Measurements from ENCODE around the gene TUBA4A. TPM values are rescaled to one million over a fixed set of nuclear protein-coding genes. Genes with fewer than 3 reads are reported as not detected.

TUBA4A gene
- total and polyA plus RNA-seq, 2 of the 4 experiments (the other 2 are of a cell fraction) = 21.9 to 35.6 TPM

- Histone ChIP-seq H3K4me2 (ENCODE audit: low read depth, low read length) (peak overlapping the region; percentile 93), H3K27me3 (ENCODE audit: control insufficient read depth, insufficient read depth, low read length) (no peaks in the 10 kb centered on the region), H2BK120ac (ENCODE audit: low read depth, low read length) (peak overlapping the region; percentile 90), H4K8ac (ENCODE audit: low read depth in 2 of 2, low read length in 2 of 2) (peak overlapping the region; percentile 15 to 87; a peak in 3 of 4 replicates), H4K5ac (ENCODE audit: low read depth, low read length) (peak overlapping the region; percentile 78), H3K4me3 (ENCODE audit: insufficient read depth, low read depth, low read length) (peak overlapping the region; percentile 54), H2BK5ac (ENCODE audit: low read depth, low read length, poor library complexity, severe bottlenecking) (peak overlapping the region; percentile 91), H3K27ac (ENCODE audit: insufficient read depth, low read length) (peak overlapping the region; percentile 92), H3K23ac (ENCODE audit: low read depth, low read length) (peak overlapping the region; percentile 98), H4K20me1 (ENCODE audit: insufficient read depth, low read length) (peaks cover 11% of the 10 kb centered on the region), H3K36me3 (ENCODE audit: control insufficient read depth, insufficient read depth, low read length) (peaks cover 50% of the 10 kb centered on the region), H3K4ac (ENCODE audit: low read depth, low read length) (peak overlapping the region; percentile 98), H2BK15ac (ENCODE audit: low read depth, low read length) (peak overlapping the region; percentile 41; the same call in 1 of the 3 replicates), H3K56ac (ENCODE audit: extremely low read depth, insufficient read depth, low read length) (peak overlapping the region; percentile 82; the same call in 1 of the 2 replicates), H4K91ac (ENCODE audit: insufficient read depth, low read depth, low read length) (peak overlapping the region; percentile 97), H2AFZ (replicated peaks; ENCODE audit: low read length, poor library complexity) (peak overlapping the region; percentile 91), H3K9me3 (ENCODE audit: control insufficient read depth, insufficient read depth, low read length) (no peaks in the 10 kb centered on the region), H2AK9ac (replicated peaks; ENCODE audit: low read depth, low read length, poor library complexity) (peak overlapping the region; percentile 97), H2BK20ac (ENCODE audit: low read depth, low read length) (peak overlapping the region; percentile 53; the same call in 1 of the 2 replicates), H3K14ac (replicated peaks; ENCODE audit: low read depth, low read length) (peak overlapping the region; percentile 88), H3K4me1 (ENCODE audit: control insufficient read depth, insufficient read depth, low read length) (peaks cover 5% of the 10 kb centered on the region; the same call in 1 of the 2 replicates), H3K79me1 (ENCODE audit: low read depth in 1 of 2, low read length in 2 of 2) (peaks cover 8 to 28% of the 10 kb centered on the region in 2 experiments; a peak in 3 of 4 replicates), H3K9me1 (ENCODE audit: insufficient read depth, low read length) (peaks cover 6% of the 10 kb centered on the region), H3K18ac (ENCODE audit: low read depth, low read length) (peak overlapping the region; percentile 81), H3K9ac (ENCODE audit: low read depth, low read length) (peak overlapping the region; percentile 77), H2AK5ac (ENCODE audit: low read depth, low read length) (peak overlapping the region; percentile 90)
- POLR2A ChIA-PET (ENCODE audit: unreplicated experiment) = interaction anchor here (0.6 kb wide), 2 partner anchors 125 to 168 kb away, joined by 4 read pairs; no protein-coding TSS in a partner anchor
- dilution Hi-C loops (cut with HindIII; ENCODE audit: low sequenced_read_pairs, unreplicated experiment) (no loop called here), in situ Hi-C loops (cut with MboI; ENCODE audit: low sequenced_read_pairs) (no loop called here), intact Hi-C loops (cut with micrococcal nuclease) (loop anchor here (1.0 to 2.0 kb wide), 2 partner anchors 58 to 61 kb away; partner anchors contain the start of genes DNAJB2 and NHEJ1)
- no peak for TF ChIP-seq MAFK (IDR thresholded peaks at IDR 0.05; ENCODE audit: low read depth, low read length)
- TF ChIP-seq POLR2A (IDR thresholded peaks at IDR 0.05; ENCODE audit: low read depth, low read length) = no peak; the same call in 1 of the 2 replicates
- 0 out of 2 replicates have a peak, but pooled peaks have one; percentile 23 for TF ChIP-seq MXI1 (IDR thresholded peaks at IDR 0.05; ENCODE audit: borderline replicate concordance, low read depth, low read length)
- TF ChIP-seq BHLHE40 (IDR thresholded peaks at IDR 0.05; ENCODE audit: low read depth, low read length) = no peak
- TF ChIP-seq FOS (IDR thresholded peaks at IDR 0.05; ENCODE audit: low read depth, low read length) = no peak
- TF ChIP-seq MAZ (IDR thresholded peaks at IDR 0.05; ENCODE audit: borderline replicate concordance, low read depth, low read length) = no peak
- TF ChIP-seq NFE2L2 (IDR thresholded peaks at IDR 0.05; ENCODE audit: low read depth, low read length) = no peak
- TF ChIP-seq, protein P1, sequence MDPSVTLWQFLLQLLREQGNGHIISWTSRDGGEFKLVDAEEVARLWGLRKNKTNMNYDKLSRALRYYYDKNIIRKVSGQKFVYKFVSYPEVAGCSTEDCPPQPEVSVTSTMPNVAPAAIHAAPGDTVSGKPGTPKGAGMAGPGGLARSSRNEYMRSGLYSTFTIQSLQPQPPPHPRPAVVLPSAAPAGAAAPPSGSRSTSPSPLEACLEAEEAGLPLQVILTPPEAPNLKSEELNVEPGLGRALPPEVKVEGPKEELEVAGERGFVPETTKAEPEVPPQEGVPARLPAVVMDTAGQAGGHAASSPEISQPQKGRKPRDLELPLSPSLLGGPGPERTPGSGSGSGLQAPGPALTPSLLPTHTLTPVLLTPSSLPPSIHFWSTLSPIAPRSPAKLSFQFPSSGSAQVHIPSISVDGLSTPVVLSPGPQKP (IDR thresholded peaks at IDR 0.05; ENCODE audit: borderline replicate concordance, low read depth, low read length) = no peak
- TF ChIP-seq RAD21 (IDR thresholded peaks at IDR 0.05; ENCODE audit: low read length) = no peak
- TF ChIP-seq RCOR1 (IDR thresholded peaks at IDR 0.05; ENCODE audit: insufficient replicate concordance, low read length) = peak; percentile 77
- no peak for TF ChIP-seq CEBPB (IDR thresholded peaks at IDR 0.05; ENCODE audit: low read depth, low read length)
- TF ChIP-seq CHD1 (IDR thresholded peaks at IDR 0.05; ENCODE audit: low read depth, low read length) = no peak
- DNase-seq (peak; percentile 68), ATAC-seq (ENCODE audit: low read depth) (peak; percentile 77)
- CTCF ChIA-PET = interaction anchor here (0.6 to 1.6 kb wide), 7 partner anchors 10 to 171 kb away, joined by 3 to 8 read pairs (median 4); partner anchors contain the start of genes DNAJB2 and ZFAND2B
- WGBS, 2 experiments (ENCODE audit: extremely low coverage in 2 of 2, insufficient read length in 1 of 2) = 3% methylated on average over 32 of the region's 37 CpGs; no CpG with 5 or more reads in 1 of the 2 experiments
- BruUV-seq (replicated peaks) = no TSS peak
Observed at GRCh38 chr2:219218217-219218731, 35.4 kb downstream of the TUBA4A start.

Data from IMR-90 (cell line).